LHCN-M2 (cell line): ENCODE data around the gene IMP3. TPM values are rescaled to one million over a fixed set of nuclear protein-coding genes. Genes with fewer than 3 reads are reported as not detected.
"Not testable (repeated sequence)": the region's sequence is repeated elsewhere in the genome, so short reads cannot be mapped to it uniquely, and the experiment has no call there.

Experiments used
- DNase-seq: peaks from one replicate; pipeline ENCODE4 v3.0.0-alpha.2; 2012; ENCODE audit warnings: low read depth
- total RNA-seq: library from RNA; depleted of rRNA; stranded (reverse); fragments of >200 nt; gene quantifications from 2 replicates; pipeline ENCODE4 v1.2.3, GENCODE V29; 2014

Gene IMP3
- total RNA-seq, 1 experiment from 2014 or later, result 155 TPM

GRCh38 chr15:75650908-75651809, 11.1 kb upstream of the IMP3 start:
- peak; percentile 38 for DNase-seq

- no peak for DNase-seq
Observed at GRCh38 chr15:75649848-75650247, 9.8 kb upstream of the IMP3 start.

GRCh38 chr15:75649045-75649761, 9.2 kb upstream of the IMP3 start:
- DNase-seq, result no peak

- DNase-seq, result peak; percentile 55
Observed at GRCh38 chr15:75648156-75649000, 8.4 kb upstream of the IMP3 start.

GRCh38 chr15:75647370-75648155, 7.5 kb upstream of the IMP3 start, which contains the start of gene SNX33:
TSS of gene SNX33 (plus strand) at chr15:75647912. CDS start at chr15:75649103, 1,191 bp downstream.
- DNase-seq, result peak; percentile 81

- no peak for DNase-seq
Observed at GRCh38 chr15:75646944-75647364, 6.9 kb upstream of the IMP3 start.

- no peak for DNase-seq
Observed at GRCh38 chr15:75646112-75646943, 6.3 kb upstream of the IMP3 start.

- DNase-seq, result peak; percentile 23
Observed at GRCh38 chr15:75644376-75644775, 4.4 kb upstream of the IMP3 start.

- no peak for DNase-seq
Observed at GRCh38 chr15:75641603-75642002, 1.6 kb upstream of the IMP3 start.

- DNase-seq, result no peak
Observed at GRCh38 chr15:75641179-75641503, 1.1 kb upstream of the IMP3 start.

GRCh38 chr15:75640483-75641178, 607 bp upstream of the IMP3 start:
- DNase-seq, result peak; percentile 69

- DNase-seq, result no peak
Observed at GRCh38 chr15:75639191-75639708, 774 bp downstream of the IMP3 start.

- DNase-seq, result no peak
Observed at GRCh38 chr15:75637245-75638009, 2.6 kb downstream of the IMP3 start.

- DNase-seq, result no peak
Observed at GRCh38 chr15:75636026-75636425, 4.0 kb downstream of the IMP3 start.

- not testable (repeated sequence) for DNase-seq
Observed at GRCh38 chr15:75633922-75634321, 6.1 kb downstream of the IMP3 start.

GRCh38 chr15:75631935-75632334, 8.1 kb downstream of the IMP3 start:
- DNase-seq, result no peak

GRCh38 chr15:75625542-75626347, 14.3 kb downstream of the IMP3 start, which contains the start of gene SNUPN:
TSS of gene SNUPN (minus strand) at chr15:75625725. CDS start at chr15:75621051, 4,674 bp downstream.
- peak; percentile 89 for DNase-seq
